GM12801 (cell line): Measurements from ENCODE around the gene PLEKHG2.

Source experiments
- CTCF ChIP-seq: IDR thresholded peaks from one replicate; pipeline ENCODE4 v1.5.1; 2011; ENCODE audit warnings: control low read depth; ENCODE audit not compliant: insufficient read length; ENCODE audit errors: extremely low read depth

Gene PLEKHG2

GRCh38 chr19:39425744-39426143, 13.3 kb downstream of the PLEKHG2 start:
- TF ChIP-seq CTCF: no peak

GRCh38 chr19:39426170-39426569, 13.7 kb downstream of the PLEKHG2 start:
- no peak for TF ChIP-seq CTCF

- no peak for TF ChIP-seq CTCF
These were observed 15.2 kb downstream of the PLEKHG2 start for GRCh38 chr19:39427707-39428106.

DNA sequence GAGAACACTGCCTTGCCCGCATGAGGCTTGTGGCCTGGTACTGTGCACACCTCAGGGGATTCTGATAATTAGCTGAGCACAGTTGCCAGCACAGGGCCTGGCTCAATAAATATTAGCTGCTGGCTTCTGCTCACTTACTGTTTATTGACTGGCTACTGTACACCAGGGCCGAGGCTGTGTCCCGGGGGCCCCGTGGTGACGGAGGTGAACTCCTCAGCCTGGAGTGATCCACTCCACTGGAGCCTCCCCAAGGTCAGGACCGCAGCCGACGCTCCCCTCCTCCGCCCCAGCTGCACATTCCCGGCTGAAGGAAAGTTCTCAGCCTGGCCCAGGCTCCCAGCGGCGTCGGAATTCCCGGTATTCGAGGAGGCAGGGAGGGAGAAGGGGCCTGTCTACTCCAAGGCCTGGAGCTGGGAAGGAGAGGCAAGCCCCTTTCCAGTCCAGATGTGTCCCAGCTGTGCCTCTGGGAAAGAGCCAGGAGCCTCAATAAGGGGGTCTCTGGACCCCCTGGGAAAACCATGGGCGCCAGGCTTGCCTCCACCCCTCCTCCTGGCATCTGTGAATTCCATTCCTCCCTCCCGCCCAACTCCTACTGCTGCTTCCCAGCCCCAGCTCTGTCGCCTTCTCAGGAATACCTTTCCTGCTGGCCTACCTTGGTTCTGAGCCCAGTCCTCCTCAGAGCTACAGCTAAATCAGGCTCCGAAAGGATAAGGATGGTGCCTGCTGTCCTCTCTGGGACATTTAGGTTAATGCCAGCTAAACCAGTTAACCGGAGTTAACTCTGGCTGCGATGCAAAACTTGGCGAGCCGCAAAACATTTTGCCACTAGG, 16.0 kb downstream of the PLEKHG2 start:
- TF ChIP-seq CTCF: no peak

- no peak for TF ChIP-seq CTCF
These were observed 18.5 kb downstream of the PLEKHG2 start for GRCh38 chr19:39430675-39431593.

- no peak for TF ChIP-seq CTCF
These were observed 20.2 kb downstream of the PLEKHG2 start for GRCh38 chr19:39432677-39433025.

DNA sequence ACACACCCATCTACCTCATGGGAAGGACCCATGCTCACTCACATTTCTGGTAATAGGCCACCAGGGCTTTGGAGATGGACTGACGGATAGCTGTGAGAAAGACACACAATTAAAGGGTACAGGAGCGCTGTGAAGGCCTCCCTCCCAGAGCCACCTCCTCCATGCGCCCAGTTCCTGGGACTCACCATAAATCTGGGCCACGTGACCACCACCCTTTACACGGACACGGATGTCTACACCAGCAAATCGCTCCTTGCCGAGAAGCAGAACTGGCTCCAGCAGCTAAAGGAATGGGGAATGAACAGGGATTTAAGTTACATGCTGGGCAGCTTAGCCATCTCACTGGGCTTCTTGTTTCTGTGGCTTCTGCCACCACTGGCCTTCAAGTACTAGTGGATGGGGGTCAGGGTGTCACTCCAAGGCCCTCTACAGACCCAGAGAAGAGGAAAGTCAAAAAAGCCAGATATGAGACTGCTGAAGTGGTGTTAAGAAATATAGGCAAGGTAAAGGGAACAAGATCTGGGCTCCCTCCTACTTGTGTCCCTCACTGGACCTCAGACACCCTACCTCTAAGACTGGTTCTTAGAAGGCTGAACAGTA, 21.1 kb downstream of the PLEKHG2 start:
- no peak for TF ChIP-seq CTCF
